Esophagus squamous epithelium (tissue), 5 donors: ENCODE measurements around the gene PXT1. TPM values are rescaled to one million over a fixed set of nuclear protein-coding genes. Genes with fewer than 3 reads are reported as not detected.

Experiments used
- DNase-seq: peaks from one replicate; lab custom pipeline; 2025; lab: John Stamatoyannopoulos, UW
- H3K27ac ChIP-seq, 4 donors: fragments of 200-600 bp; sonication (generic); one replicate each; pipeline ENCODE4 v1.5.1; 2016 to 2019; ENCODE audit warnings: mild to moderate bottlenecking in 1 of 4
- H3K27me3 ChIP-seq, 4 donors: fragments of 200-600 bp; sonication (generic); 1 replicate in 3 of 4; 2 replicates in 1 of 4; pipeline versions ENCODE4 v1.5.1 to v1.6.0; 2017 to 2021; ENCODE audit warnings: antibody characterized with exemption in 1 of 4
- H3K36me3 ChIP-seq, 3 donors: fragments of 200-600 bp; sonication (generic); one replicate each; pipeline ENCODE4 v1.5.1; 2016 to 2019
- H3K4me1 ChIP-seq, 3 donors: fragments of 200-600 bp; sonication (generic); one replicate each; pipeline ENCODE4 v1.5.1; 2017 to 2019
- H3K4me3 ChIP-seq, 4 donors: fragments of 200-600 bp; sonication (generic); 1 replicate in 3 of 4; 2 replicates in 1 of 4; pipeline ENCODE4 v1.5.1; 2016 to 2019; ENCODE audit warnings: mild to moderate bottlenecking in 2 of 4, moderate library complexity in 1 of 4
- H3K9me3 ChIP-seq, 3 donors: fragments of 200-600 bp; sonication (generic); one replicate each; pipeline ENCODE4 v1.5.1; 2016 to 2019
- POLR2A ChIP-seq, 4 donors: fragments of 450-650 bp; IDR thresholded peaks; one replicate each; pipeline ENCODE4 v1.6.1; 2017; ENCODE audit warnings: antibody characterized with exemption in 4 of 4, mild to moderate bottlenecking in 4 of 4, moderate library complexity in 3 of 4
- WGBS, 2 donors: methylation state at CpG; one replicate each; pipeline ENCODE4 v1.1.5; 2018; 5-methylcytosine and 5-hydroxymethylcytosine counted together
- intact Hi-C: fragments of 100-400 bp; cut with DNase I; formaldehyde crosslinking; loops from one replicate; pipeline ENCODE4 v1.15.0; 2022
- total RNA-seq, 4 donors: library from RNA; depleted of rRNA; stranded (reverse); fragments of >200 nt; gene quantifications; one replicate each; pipeline ENCODE4 v1.1.0, GENCODE V29; 2016
- TF ChIP-seq, protein P1 (sequence below), 6 experiments: fragments of 450-650 bp in 4 of 6; fragments of 200-600 bp in 2 of 6; sonication (generic) in 2 of 6; IDR thresholded peaks; one replicate each; pipeline ENCODE4 v1.5.1; 2016 to 2019; ENCODE audit warnings: antibody characterized with exemption in 6 of 6, mild to moderate bottlenecking in 4 of 6, moderate library complexity in 4 of 6
- donor health status: DM: yes; HTN: yes; CAD: no.

PXT1 gene
- total RNA-seq, 4 donors from 2014 or later = not detected

DNA sequence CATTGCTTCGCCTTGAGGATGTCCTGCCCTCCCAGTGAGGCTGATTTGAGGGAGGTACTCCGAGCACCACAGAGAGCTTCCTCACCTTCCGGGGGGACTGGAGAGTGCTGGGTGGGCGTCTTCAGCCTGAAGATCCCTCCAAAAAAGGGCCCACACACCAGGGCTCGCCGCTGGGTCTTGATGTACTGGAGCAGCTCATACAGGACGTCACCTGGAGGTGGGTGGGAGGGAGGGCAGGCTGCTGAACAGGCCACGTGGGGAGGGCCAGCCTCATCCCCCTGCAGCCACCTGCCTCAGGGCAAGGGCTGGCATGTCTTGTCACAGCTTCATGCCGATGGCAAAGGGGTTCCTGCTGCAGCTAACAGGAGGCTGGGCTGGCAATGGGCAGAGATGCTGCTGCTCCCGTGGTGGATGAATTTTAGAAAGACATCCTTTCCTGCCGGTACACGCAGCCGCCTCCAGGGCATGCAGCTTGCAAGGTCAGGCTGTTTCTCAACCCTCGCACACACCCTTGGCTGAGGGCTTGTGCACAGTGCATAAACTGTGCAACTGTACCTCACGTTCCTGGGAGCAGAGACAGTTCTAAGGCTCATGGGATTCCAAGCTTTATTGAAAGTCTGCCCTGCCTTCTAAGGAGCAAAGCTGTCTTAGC, 69.2 kb downstream of the PXT1 start:
- Histone ChIP-seq H3K4me3 (no peak overlapping the region), H3K27ac (no peak overlapping the region), H3K36me3 (no peaks in the 10 kb centered on the region), H3K9me3 (no peaks in the 10 kb centered on the region), H3K4me1 (peaks cover 0 to 24% (median 0%) of the 10 kb centered on the region in 3 donors), H3K27me3 (no peaks in the 10 kb centered on the region)
- DNase-seq = no peak
- 42 to 48% methylated on average over 7 to 14 of the region's 15 CpGs for WGBS, 2 donors
- intact Hi-C loops = no loop called here
- TF ChIP-seq, protein P1, sequence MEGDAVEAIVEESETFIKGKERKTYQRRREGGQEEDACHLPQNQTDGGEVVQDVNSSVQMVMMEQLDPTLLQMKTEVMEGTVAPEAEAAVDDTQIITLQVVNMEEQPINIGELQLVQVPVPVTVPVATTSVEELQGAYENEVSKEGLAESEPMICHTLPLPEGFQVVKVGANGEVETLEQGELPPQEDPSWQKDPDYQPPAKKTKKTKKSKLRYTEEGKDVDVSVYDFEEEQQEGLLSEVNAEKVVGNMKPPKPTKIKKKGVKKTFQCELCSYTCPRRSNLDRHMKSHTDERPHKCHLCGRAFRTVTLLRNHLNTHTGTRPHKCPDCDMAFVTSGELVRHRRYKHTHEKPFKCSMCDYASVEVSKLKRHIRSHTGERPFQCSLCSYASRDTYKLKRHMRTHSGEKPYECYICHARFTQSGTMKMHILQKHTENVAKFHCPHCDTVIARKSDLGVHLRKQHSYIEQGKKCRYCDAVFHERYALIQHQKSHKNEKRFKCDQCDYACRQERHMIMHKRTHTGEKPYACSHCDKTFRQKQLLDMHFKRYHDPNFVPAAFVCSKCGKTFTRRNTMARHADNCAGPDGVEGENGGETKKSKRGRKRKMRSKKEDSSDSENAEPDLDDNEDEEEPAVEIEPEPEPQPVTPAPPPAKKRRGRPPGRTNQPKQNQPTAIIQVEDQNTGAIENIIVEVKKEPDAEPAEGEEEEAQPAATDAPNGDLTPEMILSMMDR (IDR thresholded peaks at IDR 0.05) = no peak
- no peak for TF ChIP-seq POLR2A (IDR thresholded peaks at IDR 0.05)

DNA sequence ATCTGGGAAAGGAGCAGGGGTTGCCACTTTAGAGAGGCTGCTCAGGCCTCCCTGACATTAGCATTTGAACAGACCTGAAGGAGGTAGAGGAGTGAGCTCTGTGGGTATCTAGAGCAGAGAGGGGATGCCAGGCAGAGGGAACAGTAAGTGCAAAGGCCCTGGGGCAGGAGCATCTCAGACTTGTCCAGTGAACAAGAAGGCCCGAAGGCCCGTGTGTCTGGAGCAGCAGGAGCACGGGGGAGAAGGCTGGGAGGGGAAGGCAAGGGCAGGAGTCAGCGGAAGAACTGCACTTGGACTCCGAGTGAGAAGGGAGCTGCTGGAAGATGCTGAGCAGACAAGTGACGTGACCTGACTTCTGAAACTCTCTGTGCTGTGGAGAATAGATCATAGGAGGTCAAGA, 70.6 kb downstream of the PXT1 start:
- 89 to 90% methylated on average over 6 of the region's 6 CpGs for WGBS, 2 donors
- no peaks in the 10 kb centered on the region for H3K36me3 ChIP-seq
- H3K27me3 ChIP-seq = no peaks in the 10 kb centered on the region
- no peak overlapping the region for H3K27ac ChIP-seq
- peaks cover 0 to 15% (median 0%) of the 10 kb centered on the region in 3 donors for H3K4me1 ChIP-seq
- TF ChIP-seq POLR2A (IDR thresholded peaks at IDR 0.05) = no peak
- TF ChIP-seq, protein P1 (IDR thresholded peaks at IDR 0.05) = no peak
- DNase-seq = no peak
- intact Hi-C loops = no loop called here
- no peak overlapping the region for H3K4me3 ChIP-seq
- no peaks in the 10 kb centered on the region for H3K9me3 ChIP-seq

DNA sequence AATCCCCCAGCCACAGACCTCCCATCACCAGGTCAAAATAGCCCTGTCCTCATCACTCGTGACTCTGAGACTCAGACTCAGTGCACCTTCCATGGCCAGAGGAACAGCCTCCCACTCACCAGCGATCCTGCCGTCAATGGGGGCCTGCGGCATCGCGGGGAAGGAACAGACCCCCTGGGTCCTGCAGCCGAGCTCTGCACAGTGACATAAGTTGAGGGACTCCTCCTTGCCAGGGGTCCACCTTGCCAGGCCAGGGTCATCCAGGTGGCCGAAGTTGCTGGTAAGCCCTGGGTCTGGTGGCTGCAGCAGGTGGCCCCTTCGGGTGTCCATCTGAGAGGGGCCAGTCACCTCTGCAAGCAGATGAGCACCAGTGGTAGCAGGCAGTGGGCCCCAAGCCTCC, 71.4 kb downstream of the PXT1 start:
- no peaks in the 10 kb centered on the region for H3K27me3 ChIP-seq
- peaks cover 0 to 11% (median 0%) of the 10 kb centered on the region in 3 donors for H3K4me1 ChIP-seq
- 83% methylated on average over 1 of the region's 9 CpGs; no CpG with 5 or more reads in 1 of the 2 donors for WGBS, 2 donors
- no peak for TF ChIP-seq POLR2A (IDR thresholded peaks at IDR 0.05)
- TF ChIP-seq, protein P1 (IDR thresholded peaks at IDR 0.05) = no peak
- intact Hi-C loops = no loop called here
- no peaks in the 10 kb centered on the region for H3K36me3 ChIP-seq
- H3K4me3 ChIP-seq = no peak overlapping the region
- no peak overlapping the region for H3K27ac ChIP-seq
- H3K9me3 ChIP-seq = no peaks in the 10 kb centered on the region
- DNase-seq = no peak

DNA sequence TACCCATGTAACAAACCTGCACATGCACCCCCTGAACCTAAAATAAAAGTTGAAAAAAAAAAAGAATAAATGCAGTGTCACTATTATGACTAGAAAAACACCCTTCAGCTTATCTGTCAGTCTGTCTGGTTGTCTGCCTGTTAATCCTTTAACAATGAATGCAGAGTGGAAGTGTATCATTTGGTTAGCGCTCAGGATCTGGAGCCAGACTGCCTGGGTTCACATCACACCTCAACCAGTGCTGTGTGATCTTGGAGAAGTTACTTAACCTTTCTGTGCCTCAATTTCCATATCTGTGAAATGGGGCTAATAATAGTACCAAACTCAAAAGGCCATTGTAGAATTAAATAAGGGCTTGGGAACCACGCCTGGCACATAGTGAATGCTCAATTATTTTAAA, 72.0 kb downstream of the PXT1 start:
- no peak overlapping the region for H3K4me3 ChIP-seq
- no peaks in the 10 kb centered on the region for H3K36me3 ChIP-seq
- no peaks in the 10 kb centered on the region for H3K9me3 ChIP-seq
- DNase-seq = no peak
- intact Hi-C loops = no loop called here
- H3K4me1 ChIP-seq = peaks cover 0 to 11% (median 0%) of the 10 kb centered on the region in 3 donors
- WGBS, 2 donors = 88 to 100% methylated on average over 2 of the region's 2 CpGs
- TF ChIP-seq, protein P1 (IDR thresholded peaks at IDR 0.05) = no peak
- TF ChIP-seq POLR2A (IDR thresholded peaks at IDR 0.05) = no peak
- no peaks in the 10 kb centered on the region for H3K27me3 ChIP-seq
- H3K27ac ChIP-seq = no peak overlapping the region

DNA sequence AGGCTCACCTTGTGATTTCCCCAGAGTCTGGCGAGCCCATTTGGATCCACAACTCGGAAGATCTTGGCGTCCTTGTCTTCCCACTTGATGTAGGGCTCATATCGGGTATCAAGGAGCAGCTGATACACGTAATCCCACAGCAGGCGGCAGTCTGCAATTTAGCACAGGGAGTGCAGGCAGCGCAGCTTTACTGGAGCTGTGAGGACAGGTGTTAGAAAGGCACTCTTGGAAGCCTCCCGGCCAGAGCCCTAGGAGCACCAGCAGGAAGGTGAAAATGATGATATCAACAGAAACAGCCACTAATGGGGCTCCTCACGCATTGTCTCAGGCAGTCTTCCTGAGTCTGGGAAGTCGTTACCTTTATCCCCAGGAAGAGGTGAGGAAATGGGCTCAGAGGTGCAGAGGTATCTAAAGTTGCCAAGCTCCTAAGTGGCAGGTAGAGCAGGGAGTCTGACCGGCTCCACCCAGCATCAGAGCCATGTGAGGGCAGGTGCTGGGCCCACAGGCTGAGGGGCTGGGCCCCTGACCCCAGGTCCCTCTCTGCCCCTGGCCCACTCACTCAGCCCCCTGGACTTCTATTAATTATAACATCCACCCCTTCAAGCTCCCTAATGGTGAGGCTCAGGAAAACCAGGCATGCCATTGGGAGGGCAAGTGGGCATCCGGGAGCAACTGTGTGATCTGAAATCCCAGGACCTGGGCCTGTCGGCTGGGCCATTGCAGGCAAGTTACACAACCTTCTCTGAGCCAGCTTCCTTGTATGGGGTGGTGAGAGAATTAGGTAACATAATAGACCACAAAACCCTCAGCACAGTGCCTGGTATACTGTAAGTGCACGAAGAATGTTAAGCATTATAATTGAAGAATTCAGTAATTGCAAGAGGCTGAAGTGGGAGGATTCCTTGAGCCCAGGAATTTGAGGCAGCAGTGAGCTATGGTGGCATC, 73.5 kb downstream of the PXT1 start:
- Histone ChIP-seq H3K36me3 (no peaks in the 10 kb centered on the region), H3K4me3 (no peak overlapping the region), H3K9me3 (no peaks in the 10 kb centered on the region), H3K27me3 (no peaks in the 10 kb centered on the region), H3K4me1 (peaks cover 0 to 11% (median 0%) of the 10 kb centered on the region in 3 donors), H3K27ac (no peak overlapping the region)
- WGBS, 2 donors = 81 to 88% methylated on average over 7 to 8 of the region's 14 CpGs
- intact Hi-C loops = loop anchor here (10.0 kb wide), 1 partner anchor 244 kb away; no protein-coding TSS in a partner anchor
- no peak for DNase-seq
- TF ChIP-seq, protein P1 (IDR thresholded peaks at IDR 0.05) = no peak
- no peak for TF ChIP-seq POLR2A (IDR thresholded peaks at IDR 0.05)
